WTC11 (cell line): ENCODE data around the gene NTN1. TPM values are rescaled to one million over a fixed set of nuclear protein-coding genes. Genes with fewer than 3 reads are reported as not detected.

Experiments used
- ATAC-seq: fragments of 200-7000 bp; cut with Tn5 transposase; 2 replicates; pipeline ENCODE4 v1.10.0; 2021; ENCODE audit warnings: mild to moderate bottlenecking, moderate library complexity
- CTCF ChIA-PET: fragments of 300-600 bp; sonication (Branson Sonifier 250); formaldehyde crosslinking; loops from one replicate; lab custom pipeline; 2021; ENCODE audit warnings: antibody characterized with exemption; lab: Charles Lee
- POLR2A ChIA-PET: fragments of 350-600 bp; sonication (Branson Sonifier 250); formaldehyde crosslinking; loops from one replicate; lab custom pipeline; 2021; ENCODE audit warnings: antibody characterized with exemption; lab: Charles Lee
- DNase-seq: peaks from one replicate; pipeline ENCODE4 v3.0.0; 2021; ENCODE audit warnings: low spot score
- H3K27ac Mint-ChIP-seq: 2 replicates; pipeline ENCODE4 v1.8.0; 2021; ENCODE audit warnings: mixed read lengths
- H3K27me3 Mint-ChIP-seq: 2 replicates; pipeline ENCODE4 v1.8.0; 2021; ENCODE audit warnings: low read depth, mild to moderate bottlenecking, moderate library complexity, mixed read lengths
- H3K36me3 Mint-ChIP-seq: 2 replicates; pipeline ENCODE4 v1.8.0; 2021; ENCODE audit warnings: mixed read lengths
- H3K4me1 Mint-ChIP-seq: 2 replicates; pipeline ENCODE4 v1.8.0; 2022; ENCODE audit warnings: mixed read lengths
- H3K4me3 Mint-ChIP-seq: 2 replicates; pipeline ENCODE4 v1.8.0; 2021; ENCODE audit warnings: mild to moderate bottlenecking, moderate library complexity, mixed read lengths
- H3K9me3 Mint-ChIP-seq: 2 replicates; pipeline ENCODE4 v1.8.0; 2021; ENCODE audit warnings: mixed read lengths
- CBFB ChIP-seq: sonication (generic); formaldehyde crosslinking; IDR thresholded peaks from 2 replicates; pipeline ENCODE4 v1.8.1; 2022; ENCODE audit warnings: mild to moderate bottlenecking, low read depth, missing genetic modification reagents
- ELF4 ChIP-seq: sonication (generic); formaldehyde crosslinking; IDR thresholded peaks from 2 replicates; pipeline ENCODE4 v1.8.1; 2022; ENCODE audit warnings: low read depth, mild to moderate bottlenecking, moderate library complexity, missing genetic modification reagents
- ETV6 ChIP-seq: sonication (generic); formaldehyde crosslinking; IDR thresholded peaks from 2 replicates; pipeline ENCODE4 v1.8.1; 2022; ENCODE audit warnings: mild to moderate bottlenecking, missing genetic modification reagents
- HMGA2 ChIP-seq: fragments of 250-450 bp; sonication (Bioruptor Pico); IDR thresholded peaks from 2 replicates; pipeline ENCODE4 v1.4.0; 2021; ENCODE audit warnings: mild to moderate bottlenecking, moderate library complexity
- SMAD4 ChIP-seq: sonication (generic); formaldehyde crosslinking; IDR thresholded peaks from 2 replicates; pipeline ENCODE4 v1.8.0; 2022; ENCODE audit warnings: mild to moderate bottlenecking, missing genetic modification reagents
- TCF7 ChIP-seq: sonication (generic); formaldehyde crosslinking; IDR thresholded peaks from 2 replicates; pipeline ENCODE4 v1.8.0; 2022; ENCODE audit warnings: mild to moderate bottlenecking, low read depth, missing genetic modification reagents, moderate library complexity
- ZBTB21 ChIP-seq: sonication (generic); formaldehyde crosslinking; IDR thresholded peaks from 2 replicates; pipeline ENCODE4 v1.8.1; 2023; ENCODE audit warnings: mild to moderate bottlenecking, missing genetic modification reagents, borderline replicate concordance
- ZNF671 ChIP-seq: fragments of 250-450 bp; sonication (Bioruptor Pico); IDR thresholded peaks from 2 replicates; pipeline ENCODE4 v1.8.0; 2021; ENCODE audit warnings: mild to moderate bottlenecking
- ZSCAN18 ChIP-seq: fragments of 250-450 bp; sonication (Bioruptor Pico); IDR thresholded peaks from 2 replicates; pipeline ENCODE4 v2.1.2; 2022; ENCODE audit warnings: mild to moderate bottlenecking, moderate library complexity
- total RNA-seq: library from RNA; stranded (reverse); gene quantifications from 3 replicates; pipeline ENCODE4 v1.2.3, GENCODE V29; 2021
- TF ChIP-seq, protein P1 (sequence below): sonication (generic); formaldehyde crosslinking; IDR thresholded peaks from 2 replicates; pipeline ENCODE4 v1.8.0; 2022; ENCODE audit warnings: mild to moderate bottlenecking, missing genetic modification reagents
- TF ChIP-seq, protein P2 (sequence below): sonication (generic); formaldehyde crosslinking; IDR thresholded peaks from 2 replicates; pipeline ENCODE4 v1.8.0; 2022; ENCODE audit warnings: mild to moderate bottlenecking, missing genetic modification reagents
- TF ChIP-seq, protein P3 (sequence below): fragments of 250-450 bp; sonication (Bioruptor Pico); IDR thresholded peaks from 2 replicates; pipeline ENCODE4 v1.9.0; 2021; ENCODE audit warnings: mild to moderate bottlenecking
- TF ChIP-seq, protein P4 (sequence below): sonication (generic); formaldehyde crosslinking; IDR thresholded peaks from 2 replicates; pipeline ENCODE4 v1.8.1; 2023; ENCODE audit warnings: mild to moderate bottlenecking, missing genetic modification reagents, borderline replicate concordance

The NTN1 gene
- total RNA-seq, 1 experiment from 2014 or later = 5.5 TPM

GRCh38 chr17:9226130-9226793 lies 205.0 kb downstream of the NTN1 start:
- H3K9me3 Mint-ChIP-seq = no peaks in the 10 kb centered on the region
- H3K27me3 Mint-ChIP-seq = no peaks in the 10 kb centered on the region
- no peaks in the 10 kb centered on the region for H3K36me3 Mint-ChIP-seq
- POLR2A ChIA-PET = no interaction called here
- no peak overlapping the region for H3K4me3 Mint-ChIP-seq
- ATAC-seq = no peak
- peaks cover 7% of the 10 kb centered on the region for H3K4me1 Mint-ChIP-seq
- DNase-seq = no peak
- no peak for TF ChIP-seq SMAD4 (CRISPR knock-in tag)
- TF ChIP-seq, protein P1, sequence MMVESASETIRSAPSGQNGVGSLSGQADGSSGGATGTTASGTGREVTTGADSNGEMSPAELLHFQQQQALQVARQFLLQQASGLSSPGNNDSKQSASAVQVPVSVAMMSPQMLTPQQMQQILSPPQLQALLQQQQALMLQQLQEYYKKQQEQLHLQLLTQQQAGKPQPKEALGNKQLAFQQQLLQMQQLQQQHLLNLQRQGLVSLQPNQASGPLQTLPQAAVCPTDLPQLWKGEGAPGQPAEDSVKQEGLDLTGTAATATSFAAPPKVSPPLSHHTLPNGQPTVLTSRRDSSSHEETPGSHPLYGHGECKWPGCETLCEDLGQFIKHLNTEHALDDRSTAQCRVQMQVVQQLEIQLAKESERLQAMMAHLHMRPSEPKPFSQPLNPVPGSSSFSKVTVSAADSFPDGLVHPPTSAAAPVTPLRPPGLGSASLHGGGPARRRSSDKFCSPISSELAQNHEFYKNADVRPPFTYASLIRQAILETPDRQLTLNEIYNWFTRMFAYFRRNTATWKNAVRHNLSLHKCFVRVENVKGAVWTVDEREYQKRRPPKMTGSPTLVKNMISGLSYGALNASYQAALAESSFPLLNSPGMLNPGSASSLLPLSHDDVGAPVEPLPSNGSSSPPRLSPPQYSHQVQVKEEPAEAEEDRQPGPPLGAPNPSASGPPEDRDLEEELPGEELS (CRISPR knock-in tag) = no peak
- TF ChIP-seq, protein P2, sequence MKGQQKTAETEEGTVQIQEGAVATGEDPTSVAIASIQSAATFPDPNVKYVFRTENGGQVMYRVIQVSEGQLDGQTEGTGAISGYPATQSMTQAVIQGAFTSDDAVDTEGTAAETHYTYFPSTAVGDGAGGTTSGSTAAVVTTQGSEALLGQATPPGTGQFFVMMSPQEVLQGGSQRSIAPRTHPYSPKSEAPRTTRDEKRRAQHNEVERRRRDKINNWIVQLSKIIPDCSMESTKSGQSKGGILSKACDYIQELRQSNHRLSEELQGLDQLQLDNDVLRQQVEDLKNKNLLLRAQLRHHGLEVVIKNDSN (CRISPR knock-in tag) = no peak
- CTCF ChIA-PET = interaction anchor here (0.6 to 1.6 kb wide), 4 partner anchors 9 to 393 kb away, joined by 3 to 5 read pairs (median 3); no protein-coding TSS in a partner anchor
- H3K27ac Mint-ChIP-seq = no peak overlapping the region

- TF ChIP-seq HMGA2 (CRISPR knock-in tag) (no peak), CBFB (CRISPR knock-in tag) (no peak), ZSCAN18 (no peak), ZBTB21 (CRISPR knock-in tag) (no peak), ETV6 (CRISPR knock-in tag) (no peak), TCF7 (CRISPR knock-in tag) (no peak), ELF4 (CRISPR knock-in tag) (no peak), ZNF671 (no peak)
- TF ChIP-seq, protein P3, sequence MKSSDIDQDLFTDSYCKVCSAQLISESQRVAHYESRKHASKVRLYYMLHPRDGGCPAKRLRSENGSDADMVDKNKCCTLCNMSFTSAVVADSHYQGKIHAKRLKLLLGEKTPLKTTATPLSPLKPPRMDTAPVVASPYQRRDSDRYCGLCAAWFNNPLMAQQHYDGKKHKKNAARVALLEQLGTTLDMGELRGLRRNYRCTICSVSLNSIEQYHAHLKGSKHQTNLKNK = no peak
- TF ChIP-seq, protein P4, sequence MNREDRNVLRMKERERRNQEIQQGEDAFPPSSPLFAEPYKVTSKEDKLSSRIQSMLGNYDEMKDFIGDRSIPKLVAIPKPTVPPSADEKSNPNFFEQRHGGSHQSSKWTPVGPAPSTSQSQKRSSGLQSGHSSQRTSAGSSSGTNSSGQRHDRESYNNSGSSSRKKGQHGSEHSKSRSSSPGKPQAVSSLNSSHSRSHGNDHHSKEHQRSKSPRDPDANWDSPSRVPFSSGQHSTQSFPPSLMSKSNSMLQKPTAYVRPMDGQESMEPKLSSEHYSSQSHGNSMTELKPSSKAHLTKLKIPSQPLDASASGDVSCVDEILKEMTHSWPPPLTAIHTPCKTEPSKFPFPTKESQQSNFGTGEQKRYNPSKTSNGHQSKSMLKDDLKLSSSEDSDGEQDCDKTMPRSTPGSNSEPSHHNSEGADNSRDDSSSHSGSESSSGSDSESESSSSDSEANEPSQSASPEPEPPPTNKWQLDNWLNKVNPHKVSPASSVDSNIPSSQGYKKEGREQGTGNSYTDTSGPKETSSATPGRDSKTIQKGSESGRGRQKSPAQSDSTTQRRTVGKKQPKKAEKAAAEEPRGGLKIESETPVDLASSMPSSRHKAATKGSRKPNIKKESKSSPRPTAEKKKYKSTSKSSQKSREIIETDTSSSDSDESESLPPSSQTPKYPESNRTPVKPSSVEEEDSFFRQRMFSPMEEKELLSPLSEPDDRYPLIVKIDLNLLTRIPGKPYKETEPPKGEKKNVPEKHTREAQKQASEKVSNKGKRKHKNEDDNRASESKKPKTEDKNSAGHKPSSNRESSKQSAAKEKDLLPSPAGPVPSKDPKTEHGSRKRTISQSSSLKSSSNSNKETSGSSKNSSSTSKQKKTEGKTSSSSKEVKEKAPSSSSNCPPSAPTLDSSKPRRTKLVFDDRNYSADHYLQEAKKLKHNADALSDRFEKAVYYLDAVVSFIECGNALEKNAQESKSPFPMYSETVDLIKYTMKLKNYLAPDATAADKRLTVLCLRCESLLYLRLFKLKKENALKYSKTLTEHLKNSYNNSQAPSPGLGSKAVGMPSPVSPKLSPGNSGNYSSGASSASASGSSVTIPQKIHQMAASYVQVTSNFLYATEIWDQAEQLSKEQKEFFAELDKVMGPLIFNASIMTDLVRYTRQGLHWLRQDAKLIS (CRISPR knock-in tag) = no peak
- ChIA-PET POLR2A (no interaction called here), CTCF (interaction anchor here (0.7 to 1.6 kb wide), 4 partner anchors 30 to 394 kb away, joined by 3 to 5 read pairs (median 4); no protein-coding TSS in a partner anchor)
- DNase-seq = peak; percentile 61
- H3K27me3 Mint-ChIP-seq = no peaks in the 10 kb centered on the region
- H3K36me3 Mint-ChIP-seq = no peaks in the 10 kb centered on the region
- ATAC-seq = peak; percentile 70
- H3K9me3 Mint-ChIP-seq = no peaks in the 10 kb centered on the region
- peaks cover 4% of the 10 kb centered on the region; the same call in 1 of the 2 replicates for H3K4me1 Mint-ChIP-seq
- no peak overlapping the region for H3K27ac Mint-ChIP-seq
- H3K4me3 Mint-ChIP-seq = no peak overlapping the region
Observed at GRCh38 chr17:9226794-9227135, 205.5 kb downstream of the NTN1 start.
